H1 (cell line): ENCODE results near the gene KIFC1. TPM values are rescaled to one million over a fixed set of nuclear protein-coding genes. Genes with fewer than 3 reads are reported as not detected.
"Not testable (repeated sequence)": the region's sequence is repeated elsewhere in the genome, so short reads cannot be mapped to it uniquely, and the experiment has no call there.

Source experiments
- CTCF ChIA-PET: fragments of 300-600 bp; sonication (Branson Sonifier 250); formaldehyde crosslinking; loops from one replicate; lab custom pipeline; 2021; ENCODE audit not compliant: partially characterized antibody; lab: Charles Lee
- POLR2A ChIA-PET: fragments of 300-600 bp; sonication (Branson Sonifier 250); formaldehyde crosslinking; loops from one replicate; lab custom pipeline; 2021; ENCODE audit warnings: inconsistent platforms; ENCODE audit not compliant: partially characterized antibody; lab: Charles Lee
- DNase-seq, 2 experiments: peaks; one replicate each; pipeline versions ENCODE4 v3.0.0 to v3.0.0-alpha.2; 2010 to 2022; ENCODE audit warnings: low spot score in 2 of 2, low read depth in 1 of 2, mixed read lengths in 1 of 2
- FAIRE-seq: peaks from 2 replicates; lab custom pipeline; 2011; peaks lifted over from hg19 to GRCh38; lab: Jason Lieb, UNC
- H2AFZ ChIP-seq: 2 replicates; pipeline ENCODE4 v1.8.1; 2012; ENCODE audit warnings: low read length, inconsistent platforms
- H2AK5ac ChIP-seq: 2 replicates; pipeline ENCODE4 v1.6.1; 2013; ENCODE audit warnings: low read depth, low read length
- H2BK120ac ChIP-seq: replicated peaks from 2 replicates; pipeline ENCODE3; 2013; ENCODE audit warnings: low read depth, low read length, inconsistent platforms
- H2BK12ac ChIP-seq: 2 replicates; pipeline ENCODE4 v1.6.1; 2013; ENCODE audit warnings: low read depth, low read length
- H2BK15ac ChIP-seq: 2 replicates; pipeline ENCODE4 v1.6.1; 2013; ENCODE audit warnings: low read length
- H2BK20ac ChIP-seq: 2 replicates; pipeline ENCODE4 v1.6.1; 2013; ENCODE audit warnings: low read length
- H2BK5ac ChIP-seq: 2 replicates; pipeline ENCODE4 v1.6.1; 2013; ENCODE audit warnings: low read depth, low read length
- H3K14ac ChIP-seq: 2 replicates; pipeline ENCODE4 v1.6.1; 2013; ENCODE audit warnings: inconsistent platforms; ENCODE audit not compliant: insufficient read length
- H3K18ac ChIP-seq: 2 replicates; pipeline ENCODE4 v1.6.1; 2013; ENCODE audit warnings: low read length; ENCODE audit errors: extremely low read depth
- H3K23ac ChIP-seq: 2 replicates; pipeline ENCODE4 v1.6.1; 2013; ENCODE audit warnings: inconsistent platforms; ENCODE audit not compliant: insufficient read length
- H3K23me2 ChIP-seq: 2 replicates; pipeline ENCODE4 v1.6.1; 2013; ENCODE audit warnings: low read depth, low read length
- H3K27ac ChIP-seq: 2 replicates; pipeline ENCODE4 v1.6.1; 2011; ENCODE audit warnings: low read depth, low read length, inconsistent platforms
- H3K27me3 ChIP-seq, 4 experiments: replicated peaks in 1 of 4; 1 replicate in 1 of 4; 2 replicates in 3 of 4; pipeline versions ENCODE4 v1.6.1 to v1.8.1; 2011 to 2013; ENCODE audit warnings: low read length in 3 of 4, mild to moderate bottlenecking in 3 of 4, inconsistent platforms in 2 of 4, mixed read lengths in 2 of 4, moderate library complexity in 1 of 4; ENCODE audit not compliant: control insufficient read depth in 3 of 4, insufficient read depth in 3 of 4; ENCODE audit errors: extremely low read depth in 1 of 4
- H3K36me3 ChIP-seq, 4 experiments: 2 replicates each; pipeline versions ENCODE4 v1.6.1 to v1.8.1; 2011 to 2013; ENCODE audit warnings: mild to moderate bottlenecking in 4 of 4, low read length in 3 of 4, moderate library complexity in 2 of 4, control low read depth in 1 of 4, inconsistent platforms in 1 of 4; ENCODE audit not compliant: insufficient read depth in 4 of 4, control insufficient read depth in 2 of 4
- H3K4ac ChIP-seq: replicated peaks from 2 replicates; pipeline ENCODE3; 2013; ENCODE audit warnings: low read length, low read depth, mixed read lengths, inconsistent platforms; ENCODE audit not compliant: insufficient read length
- H3K4me1 ChIP-seq, 4 experiments: replicated peaks in 1 of 4; 1 replicate in 1 of 4; 2 replicates in 3 of 4; pipeline versions ENCODE4 v1.6.1 to v1.8.1; 2011 to 2013; ENCODE audit warnings: low read length in 3 of 4, inconsistent platforms in 2 of 4, mixed read lengths in 1 of 4; ENCODE audit not compliant: insufficient read depth in 4 of 4, control insufficient read depth in 3 of 4
- H3K4me2 ChIP-seq, 2 experiments: 2 replicates each; pipeline versions ENCODE4 v1.6.1 to v1.8.1; 2011 to 2013; ENCODE audit warnings: low read depth in 2 of 2, low read length in 2 of 2, control low read depth in 1 of 2, inconsistent platforms in 1 of 2, mild to moderate bottlenecking in 1 of 2; ENCODE audit not compliant: insufficient read depth in 1 of 2
- H3K4me3 ChIP-seq, 4 experiments: fragments of 200-600, 300-600 bp in 1 of 4; sonication (generic), shearing (Covaris generic), sonication (Bioruptor Twin) in 1 of 4; 2 replicates each; pipeline versions ENCODE4 v1.5.1 to v1.8.1; 2011 to 2016; ENCODE audit warnings: low read length in 4 of 4, low read depth in 3 of 4, control low read depth in 2 of 4, inconsistent platforms in 2 of 4, mild to moderate bottlenecking in 2 of 4, mixed read lengths in 1 of 4, moderate library complexity in 1 of 4; ENCODE audit not compliant: insufficient read depth in 2 of 4; ENCODE audit errors: extremely low read depth in 1 of 4
- H3K56ac ChIP-seq: replicated peaks from 2 replicates; pipeline ENCODE3; 2013; ENCODE audit warnings: low read depth, mild to moderate bottlenecking, mixed read lengths, low read length, inconsistent platforms; ENCODE audit not compliant: insufficient read length
- H3K79me1 ChIP-seq: 2 replicates; pipeline ENCODE4 v1.6.1; 2013; ENCODE audit warnings: low read depth, low read length, control low read depth
- H3K79me2 ChIP-seq, 2 experiments: 2 replicates each; pipeline versions ENCODE4 v1.6.1 to v1.8.1; 2012 to 2013; ENCODE audit warnings: low read length in 2 of 2, mild to moderate bottlenecking in 2 of 2, inconsistent platforms in 1 of 2; ENCODE audit not compliant: insufficient read depth in 2 of 2, control insufficient read depth in 1 of 2
- H3K9ac ChIP-seq, 4 experiments: replicated peaks in 1 of 4; 1 replicate in 1 of 4; 2 replicates in 3 of 4; pipeline versions ENCODE4 v1.6.1 to v1.8.1; 2011 to 2013; ENCODE audit warnings: low read depth in 3 of 4, low read length in 3 of 4, control low read depth in 2 of 4, mild to moderate bottlenecking in 2 of 4, moderate library complexity in 2 of 4, inconsistent platforms in 1 of 4; ENCODE audit errors: extremely low read depth in 1 of 4
- H3K9me3 ChIP-seq, 2 experiments: 2 replicates each; pipeline versions ENCODE4 v1.6.1 to v1.8.1; 2012 to 2013; ENCODE audit warnings: mild to moderate bottlenecking in 2 of 2, moderate library complexity in 2 of 2, control low read depth in 1 of 2, inconsistent platforms in 1 of 2, low read depth in 1 of 2, low read length in 1 of 2, mixed read lengths in 1 of 2; ENCODE audit not compliant: insufficient read depth in 2 of 2
- H4K20me1 ChIP-seq, 2 experiments: replicated peaks in 1 of 2; 2 replicates each; pipeline versions ENCODE3 to v1.8.1; 2011 to 2013; ENCODE audit warnings: inconsistent platforms in 2 of 2, low read length in 2 of 2, mild to moderate bottlenecking in 1 of 2; ENCODE audit not compliant: insufficient read depth in 2 of 2, control insufficient read depth in 1 of 2
- H4K5ac ChIP-seq: 2 replicates; pipeline ENCODE4 v1.6.1; 2013; ENCODE audit warnings: low read length, low read depth, mixed read lengths, inconsistent platforms; ENCODE audit not compliant: insufficient read length
- H4K8ac ChIP-seq: 2 replicates; pipeline ENCODE4 v1.8.0; 2013; ENCODE audit warnings: mild to moderate bottlenecking, moderate library complexity, low read length, inconsistent platforms; ENCODE audit not compliant: insufficient read depth; ENCODE audit errors: extremely low read depth
- H4K91ac ChIP-seq: replicated peaks from 2 replicates; pipeline ENCODE3; 2013; ENCODE audit warnings: low read length, mixed read lengths, inconsistent platforms; ENCODE audit not compliant: insufficient read length
- WGBS, 2 experiments: shearing (Covaris generic) in 1 of 2; methylation state at CpG; one replicate each; pipeline versions ENCODE4 v1.1.6 to v1.1.7; 2013 to 2015; ENCODE audit warnings: low lambda C conversion rate in 2 of 2, mixed read lengths in 2 of 2, inconsistent platforms in 1 of 2, low coverage in 1 of 2, missing lambda C conversion rate in 1 of 2; ENCODE audit not compliant: insufficient replicate concordance in 2 of 2, insufficient coverage in 1 of 2, insufficient read length in 1 of 2; ENCODE audit errors: extremely low coverage in 1 of 2, missing lambda C conversion rate in 1 of 2; 5-methylcytosine and 5-hydroxymethylcytosine counted together
- polyA plus RNA-seq, 7 experiments: library from polyadenylated mRNA; depleted of rRNA in 3 of 7; stranded (reverse) in 5 of 7; unstranded in 2 of 7; fragments of >200 nt in 5 of 7; fragments of 200-250 nt in 2 of 7; gene quantifications; 1 replicate in 5 of 7; 2 replicates in 1 of 7; 4 replicates in 1 of 7; pipeline versions ENCODE4 v1.2.1 to v1.2.3, GENCODE V29; 2011 to 2013; ENCODE audit warnings: missing spikeins in 2 of 7, mixed read lengths in 2 of 7
- total RNA-seq: library from RNA; stranded (reverse); fragmentation: NEBNext Ultra II Directional; extraction: Animal tissue kit (Norgen Biotek cat#: 25700); gene quantifications from 2 replicates; pipeline ENCODE4 v1.2.1, GENCODE V29; 2021

The KIFC1 gene
- total and polyA plus RNA-seq, 2 of the 8 experiments (the other 6 are each of a cell fraction or from before 2014, with no cell fraction given), result 46.6 to 64.3 TPM

- H2BK15ac ChIP-seq, H4K5ac ChIP-seq, H3K4me1 ChIP-seq, H4K91ac ChIP-seq, H2AK5ac ChIP-seq, H2BK120ac ChIP-seq, H3K18ac ChIP-seq, H3K4me3 ChIP-seq, FAIRE-seq, POLR2A ChIA-PET, H2BK12ac ChIP-seq, H3K79me2 ChIP-seq, H2BK20ac ChIP-seq, H3K4me2 ChIP-seq, H2AFZ ChIP-seq, H2BK5ac ChIP-seq, H3K4ac ChIP-seq, H3K23me2 ChIP-seq, H4K8ac ChIP-seq, H4K20me1 ChIP-seq, H3K27me3 ChIP-seq, H3K27ac ChIP-seq, H3K9ac ChIP-seq, H3K56ac ChIP-seq, H3K36me3 ChIP-seq, H3K14ac ChIP-seq, H3K9me3 ChIP-seq, H3K79me1 ChIP-seq, DNase-seq, H3K23ac ChIP-seq: not testable (repeated sequence)
- CTCF ChIA-PET, result interaction anchor here (0.8 to 1.2 kb wide), 2 partner anchors 37 to 44 kb away, joined by 3 read pairs; no protein-coding TSS in a partner anchor
- 97% methylated on average over 9 of the region's 10 CpGs; no CpG with 5 or more reads in 1 of the 2 experiments for WGBS, 2 experiments
Observed at GRCh38 chr6:33379184-33379583, 12.4 kb upstream of the KIFC1 start.
